Femur (tissue), 1 donor: ENCODE results near the gene FXYD6.
A peak's percentile ranks its signal among the peaks of the same experiment; 100 is the strongest.

ENCODE experiments used
- DNase-seq: peaks from one replicate; pipeline ENCODE4 v3.0.0-alpha.2; 2017

FXYD6 gene

DNA sequence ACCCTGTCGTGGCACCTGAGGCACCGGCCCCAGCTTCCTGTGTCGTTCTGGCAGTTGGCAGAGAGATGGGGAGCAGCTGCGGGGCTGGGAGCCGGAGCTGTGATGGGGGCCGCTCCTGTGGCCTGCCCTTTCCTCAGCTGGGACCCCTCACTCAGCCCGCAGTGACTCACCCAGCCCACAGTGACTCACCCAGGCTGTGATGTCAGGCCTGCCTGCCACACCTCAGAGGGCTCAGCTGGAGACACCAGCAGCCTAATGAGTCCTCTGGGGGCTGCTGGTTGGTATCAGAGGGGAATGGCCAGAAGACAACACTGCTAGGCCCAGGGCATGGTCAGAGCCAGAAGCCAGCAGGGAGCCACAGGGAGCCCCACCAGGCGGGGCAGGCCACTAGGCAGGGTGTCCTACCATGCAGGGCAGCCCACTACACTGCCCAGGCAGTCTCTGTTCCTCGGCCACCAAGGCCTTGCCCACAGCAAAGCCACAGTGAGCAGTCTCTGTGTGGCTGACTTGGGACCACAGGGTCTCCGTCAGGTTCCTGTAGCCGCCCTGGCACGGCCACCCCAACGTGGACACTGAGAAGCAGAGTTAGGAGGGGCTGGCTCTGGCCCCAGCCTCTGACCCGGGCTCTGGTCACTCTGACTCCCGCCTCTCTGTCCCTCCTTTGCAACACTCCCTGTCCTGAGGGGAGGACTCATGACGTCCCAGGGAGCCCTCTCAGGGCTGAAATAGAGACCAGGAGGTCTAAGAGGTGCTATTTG, 47.7 kb downstream of the FXYD6 start:
- DNase-seq, result peak; percentile 61

DNA sequence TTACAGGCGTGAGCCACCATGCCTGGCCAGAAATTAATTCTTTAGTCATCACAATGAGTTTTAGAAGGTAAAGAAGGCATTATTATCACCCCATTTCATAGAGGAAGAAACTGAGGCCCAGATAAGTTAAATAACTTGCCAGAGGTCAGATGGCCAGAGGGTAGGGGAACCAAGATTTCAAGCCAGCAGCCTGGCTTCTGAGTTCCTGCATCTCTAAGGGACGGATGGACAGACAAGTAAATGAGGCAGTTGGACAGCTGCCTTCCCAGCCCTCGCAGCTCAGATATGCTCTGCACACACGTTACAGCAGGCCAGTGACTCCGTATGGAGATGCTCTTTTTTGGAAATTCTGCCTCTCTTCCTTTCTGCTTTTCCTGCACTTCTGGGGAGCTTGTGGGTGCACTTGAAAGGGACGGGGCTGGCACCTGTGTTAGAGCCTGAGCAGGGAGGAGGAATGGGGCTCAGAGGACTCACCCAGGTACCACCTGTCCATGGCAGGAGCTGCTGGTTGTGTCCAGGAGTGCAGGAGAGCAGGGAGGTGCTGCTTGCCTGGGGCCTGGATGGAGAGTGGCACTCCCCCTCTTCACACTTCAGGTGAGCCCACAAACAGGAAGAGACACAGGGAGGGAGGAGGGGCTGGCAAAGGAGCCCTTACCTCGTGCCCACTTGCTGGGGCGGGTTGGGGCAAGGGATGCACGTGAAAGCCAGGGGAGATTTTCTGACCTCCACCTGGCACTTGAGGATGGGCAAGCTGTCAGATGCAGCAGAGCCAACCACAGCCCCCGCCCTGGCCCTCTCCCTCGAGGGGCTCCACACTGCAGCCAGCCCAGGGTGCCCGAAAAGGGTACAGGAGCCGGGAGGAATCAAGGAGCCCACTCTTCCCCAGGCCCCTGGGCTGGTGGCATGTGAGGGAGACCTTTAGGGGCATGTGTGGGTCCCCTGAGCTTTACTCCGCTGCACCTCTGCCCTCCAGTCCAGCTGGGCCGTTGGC, 48.6 kb downstream of the FXYD6 start:
- no peak for DNase-seq

DNA sequence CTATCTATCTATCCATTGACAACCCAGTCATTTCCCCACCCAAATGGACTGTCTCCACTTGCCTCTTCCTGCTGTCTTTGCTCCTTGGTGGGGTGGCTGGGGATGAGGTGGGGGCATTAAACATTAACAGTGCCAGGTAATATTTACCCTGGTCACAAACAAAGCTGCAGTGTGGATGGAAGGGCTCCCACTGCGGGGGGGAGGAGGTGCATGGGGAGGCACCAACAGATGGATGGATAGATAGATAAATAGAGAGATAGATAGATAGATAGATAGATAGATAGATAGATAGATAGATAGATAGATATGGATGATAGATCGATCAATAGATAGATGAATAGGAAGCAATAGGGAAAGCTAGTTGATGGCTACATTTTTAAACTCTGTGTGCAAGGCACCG, 49.6 kb downstream of the FXYD6 start:
- no peak for DNase-seq

DNA sequence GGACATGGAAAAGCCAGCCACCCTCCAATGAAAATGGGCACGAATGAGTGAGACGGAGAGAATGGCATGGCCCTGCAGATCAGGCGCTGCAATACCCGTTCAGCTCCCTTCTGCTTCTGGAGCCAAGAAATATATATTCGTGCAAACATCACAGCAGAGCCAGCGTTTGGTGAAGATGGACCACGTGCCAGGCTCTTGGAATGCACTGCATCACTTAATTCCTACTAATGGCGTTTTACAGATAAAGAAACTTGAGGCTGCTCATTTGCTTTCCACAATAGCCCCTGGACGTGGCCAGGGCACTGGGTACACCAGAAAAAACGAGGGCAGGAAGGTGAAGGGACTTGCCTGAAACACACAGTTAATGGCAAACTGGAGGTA, 50.3 kb downstream of the FXYD6 start:
- DNase-seq, result no peak

DNA sequence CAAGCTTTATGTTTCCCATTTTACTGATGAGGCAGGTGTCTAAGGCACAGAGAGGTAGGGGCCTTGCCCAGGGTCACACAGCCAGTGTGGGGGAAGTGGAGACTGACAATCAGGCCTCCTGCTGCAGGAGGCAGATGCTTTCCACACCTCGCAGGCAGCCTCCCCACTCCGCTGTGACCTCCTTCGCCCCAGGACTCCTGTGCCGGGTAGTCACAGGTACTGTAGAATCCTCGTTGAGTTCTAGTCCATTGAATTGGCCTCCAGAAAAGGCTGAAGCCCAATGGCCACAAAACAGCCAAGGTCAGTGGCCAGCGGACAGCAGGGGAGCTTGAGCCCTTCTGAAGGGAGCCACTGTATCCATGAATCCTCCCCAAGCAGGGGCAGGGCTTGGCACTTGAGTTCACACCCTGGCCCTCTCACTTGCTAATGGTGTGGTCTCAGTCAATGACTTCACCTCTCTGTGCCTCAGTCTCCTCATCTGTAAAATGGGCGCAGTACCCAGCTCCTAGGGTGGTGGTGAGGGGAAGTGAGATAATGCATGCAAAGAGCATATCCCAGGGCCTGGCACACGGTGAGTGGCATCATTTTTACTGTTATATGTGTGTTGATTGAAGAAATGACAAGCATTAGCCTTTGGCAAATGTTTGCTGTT, 50.8 kb downstream of the FXYD6 start:
- no peak for DNase-seq

DNA sequence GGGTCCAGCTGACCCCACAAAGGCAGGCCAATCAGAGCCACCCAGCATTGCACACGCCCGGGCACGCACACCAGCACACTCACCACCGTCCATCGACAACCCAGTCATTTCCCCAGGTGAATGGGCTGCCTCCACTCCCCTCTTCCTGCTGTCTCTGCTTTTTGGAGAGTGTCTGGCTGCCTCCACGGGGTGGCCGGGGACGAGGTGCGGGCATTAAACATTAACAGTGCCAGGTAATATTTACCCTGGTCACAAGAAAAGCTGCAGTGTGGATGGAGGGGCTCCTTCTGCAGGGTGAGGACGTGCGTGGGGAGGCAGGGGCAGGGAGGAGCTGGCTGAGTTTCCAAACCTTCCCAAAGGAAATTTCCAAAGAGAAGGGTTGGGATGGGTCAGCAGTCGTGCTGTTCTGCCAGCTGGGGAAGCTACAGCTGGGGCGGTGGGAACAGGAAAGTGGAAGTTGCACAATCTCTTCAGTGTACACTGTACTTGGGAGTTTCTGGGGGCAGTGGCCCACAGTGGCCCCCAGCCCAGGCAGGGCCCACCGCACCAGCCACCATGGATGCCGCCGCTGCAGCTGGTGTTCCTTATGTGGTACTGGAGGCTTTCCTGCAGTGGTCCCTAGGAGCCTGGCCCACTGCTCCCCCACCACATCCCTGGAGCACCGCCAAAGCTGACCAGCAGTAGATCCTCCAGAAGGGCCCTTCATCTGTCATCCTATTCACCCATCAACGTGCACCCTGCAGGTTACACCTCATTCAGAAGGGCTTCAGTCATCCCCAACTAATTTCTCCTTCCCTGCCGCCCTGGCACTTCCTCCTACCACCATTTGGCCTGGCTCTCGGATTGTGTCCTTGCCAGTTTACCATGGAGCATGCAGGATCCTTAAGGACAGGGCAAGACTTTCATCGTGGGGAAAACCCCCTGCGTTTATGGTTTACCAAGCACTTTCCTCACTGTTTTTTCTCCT, 51.6 kb downstream of the FXYD6 start, which contains the start of gene FXYD2:
Gene FXYD2, minus strand, starts transcription at position 174 of the 967 bp plus-strand sequence. Its CDS starts 66 bp downstream, at position 108.
- no peak for DNase-seq

DNA sequence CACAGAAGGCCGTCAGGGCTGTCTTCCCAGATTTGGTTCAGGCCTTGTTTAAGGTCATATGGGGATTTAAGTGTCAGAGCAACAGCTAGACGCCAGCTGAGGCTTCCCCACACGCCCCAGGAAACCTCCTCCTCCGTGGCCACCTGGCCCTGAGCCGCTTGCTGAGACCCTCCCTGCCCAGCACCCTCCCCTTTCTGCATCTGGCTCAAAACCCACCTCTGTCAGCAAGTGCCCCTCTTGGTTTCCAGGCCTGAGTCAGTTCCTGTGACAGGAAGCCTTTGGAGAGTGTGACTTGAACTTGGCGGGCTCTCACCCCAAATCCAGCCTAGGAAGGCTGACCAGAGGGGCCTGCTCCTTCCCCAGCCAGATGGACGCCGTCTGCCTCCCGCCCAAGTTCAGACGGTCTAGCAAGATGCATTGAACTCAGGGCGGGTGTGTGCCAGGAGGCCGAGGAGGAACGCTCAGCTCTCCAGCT, 52.5 kb downstream of the FXYD6 start:
- DNase-seq, result peak; percentile 75

DNA sequence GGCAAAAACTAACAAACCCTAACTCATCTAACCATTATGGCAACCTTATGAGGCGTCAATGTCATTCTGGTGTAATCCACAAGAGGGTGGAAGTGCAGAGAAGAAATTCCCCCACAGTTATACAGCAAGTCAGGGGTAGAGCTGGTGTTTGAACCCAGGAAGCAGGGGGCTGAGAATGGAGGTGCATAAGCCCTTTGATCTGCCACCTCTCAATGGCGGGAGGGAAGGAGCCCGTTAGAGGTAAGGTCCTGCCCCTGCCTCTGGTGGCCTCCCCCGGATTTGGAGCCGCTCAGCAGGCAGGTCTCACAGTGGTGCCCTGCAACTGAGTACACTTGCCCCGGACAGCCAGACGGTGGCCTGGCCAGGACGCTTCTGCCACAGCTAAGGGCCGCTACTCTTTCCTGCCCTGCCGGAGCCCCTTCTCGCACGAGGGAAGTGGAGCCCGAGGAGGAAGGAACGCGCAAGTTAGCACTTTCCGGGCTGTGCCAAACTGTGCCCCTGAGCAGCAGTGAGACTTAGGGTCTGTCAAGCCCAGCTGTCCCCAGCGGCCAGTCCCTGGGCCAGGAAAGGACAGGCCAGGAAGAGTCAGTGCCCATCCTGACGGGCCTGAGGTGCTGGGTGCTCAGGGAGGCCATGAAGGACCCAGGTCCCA, 53.0 kb downstream of the FXYD6 start:
- peak; percentile 36 for DNase-seq

DNA sequence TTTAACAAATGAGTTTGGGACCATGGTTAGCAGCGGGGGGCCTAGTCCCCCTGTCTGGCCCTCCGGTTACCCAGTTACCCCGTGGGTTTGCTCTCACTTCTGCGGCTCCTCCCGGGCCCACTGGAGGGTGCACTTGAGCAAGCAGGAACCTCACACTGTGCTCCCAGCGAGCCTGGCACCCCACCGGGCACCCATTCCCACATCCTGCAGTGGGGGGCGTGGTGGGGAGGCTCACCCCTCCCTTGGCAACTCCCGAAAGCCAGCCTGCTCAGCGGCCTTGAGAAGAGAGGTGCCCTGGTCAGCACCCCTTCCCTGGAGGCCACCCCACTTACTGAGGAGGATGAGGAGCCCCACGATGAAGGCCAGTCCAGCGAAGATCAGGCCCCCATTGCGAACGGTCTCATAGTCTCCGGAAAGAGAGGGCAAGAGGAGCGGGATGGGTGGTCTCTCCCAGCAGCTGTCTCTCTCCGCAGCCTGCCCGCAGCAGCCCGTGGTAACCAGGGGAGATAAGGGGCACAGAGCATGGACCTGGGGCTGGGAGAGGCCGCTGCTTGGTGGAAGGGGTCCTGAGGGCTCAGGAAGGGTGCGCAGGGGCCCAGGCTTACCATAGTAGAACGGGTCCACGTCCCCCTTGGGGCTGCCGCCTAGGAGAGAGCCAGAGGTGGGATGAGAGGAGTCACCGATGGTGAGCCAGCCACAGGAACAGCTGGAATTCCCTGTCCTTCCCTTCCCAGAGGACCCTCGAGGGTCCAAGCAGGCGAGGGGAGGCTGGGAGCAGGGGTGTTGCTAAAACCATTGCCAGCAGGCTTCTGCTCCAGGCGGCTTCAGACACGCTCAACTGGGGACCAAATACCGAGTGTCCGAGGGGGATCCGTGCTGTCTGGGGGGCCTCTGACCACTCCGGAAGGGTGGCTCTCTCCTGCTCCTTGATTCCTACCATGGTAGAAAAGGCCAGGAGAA, 54.1 kb downstream of the FXYD6 start:
- DNase-seq, result peak; percentile 43

DNA sequence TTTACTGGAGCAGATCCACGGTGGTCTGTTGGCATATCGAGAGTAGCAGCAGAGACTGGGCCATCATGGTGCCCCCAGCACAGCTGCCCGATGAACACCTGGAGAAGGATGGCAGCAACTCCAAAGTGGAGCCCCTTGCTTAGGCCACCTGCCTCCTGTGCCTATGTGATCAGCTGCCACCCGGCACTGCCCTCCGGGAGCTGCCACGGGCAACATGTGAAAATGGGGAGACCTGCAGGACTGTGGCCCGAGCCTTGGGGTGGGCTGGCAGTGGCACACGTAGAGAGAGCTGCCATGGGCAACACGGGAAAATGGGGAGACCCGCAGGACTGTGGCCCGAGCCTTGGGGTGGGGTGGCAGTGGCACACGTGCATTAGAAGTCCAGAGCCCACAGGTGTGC, 55.0 kb downstream of the FXYD6 start:
- DNase-seq, result no peak

DNA sequence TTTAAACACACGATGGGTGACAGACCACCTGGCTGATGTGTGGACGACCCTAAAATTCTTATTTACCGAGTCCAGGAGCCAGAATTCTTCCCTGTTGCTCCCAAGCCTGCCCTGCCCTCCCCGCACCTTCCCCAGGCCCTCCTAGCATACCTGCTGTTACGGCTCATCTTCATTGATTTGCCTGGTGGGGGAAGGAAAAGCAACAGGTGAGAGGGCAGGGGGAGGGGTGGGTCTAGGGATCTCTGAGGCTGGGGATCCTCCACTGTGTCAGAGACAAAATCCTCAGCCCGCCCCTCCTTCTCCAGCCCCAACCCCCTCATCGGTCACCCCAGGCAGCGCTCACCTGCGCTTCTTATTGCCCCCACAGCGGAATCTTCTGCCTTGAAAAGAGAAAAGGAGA, 55.9 kb downstream of the FXYD6 start:
- no peak for DNase-seq

DNA sequence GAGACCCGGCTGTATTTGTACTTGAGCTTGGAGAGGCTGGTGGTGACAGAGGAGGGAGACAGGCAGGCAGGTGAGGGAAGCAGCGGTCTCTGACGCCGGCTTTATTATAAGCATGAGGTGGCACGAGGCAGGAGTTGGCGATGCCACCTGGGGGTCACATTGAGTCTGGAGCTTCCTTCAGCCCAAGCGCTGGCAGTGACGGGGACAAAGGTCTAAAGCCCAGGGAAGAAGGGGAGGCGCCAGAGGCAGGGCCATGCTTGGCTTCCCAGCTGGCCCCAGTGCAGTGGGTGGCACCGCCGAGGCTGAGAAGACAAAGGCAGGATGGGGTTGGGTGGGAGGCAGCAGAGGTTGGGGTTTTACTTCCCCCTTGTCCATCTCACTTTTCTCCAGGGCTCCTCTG, 56.4 kb downstream of the FXYD6 start:
- no peak for DNase-seq

DNA sequence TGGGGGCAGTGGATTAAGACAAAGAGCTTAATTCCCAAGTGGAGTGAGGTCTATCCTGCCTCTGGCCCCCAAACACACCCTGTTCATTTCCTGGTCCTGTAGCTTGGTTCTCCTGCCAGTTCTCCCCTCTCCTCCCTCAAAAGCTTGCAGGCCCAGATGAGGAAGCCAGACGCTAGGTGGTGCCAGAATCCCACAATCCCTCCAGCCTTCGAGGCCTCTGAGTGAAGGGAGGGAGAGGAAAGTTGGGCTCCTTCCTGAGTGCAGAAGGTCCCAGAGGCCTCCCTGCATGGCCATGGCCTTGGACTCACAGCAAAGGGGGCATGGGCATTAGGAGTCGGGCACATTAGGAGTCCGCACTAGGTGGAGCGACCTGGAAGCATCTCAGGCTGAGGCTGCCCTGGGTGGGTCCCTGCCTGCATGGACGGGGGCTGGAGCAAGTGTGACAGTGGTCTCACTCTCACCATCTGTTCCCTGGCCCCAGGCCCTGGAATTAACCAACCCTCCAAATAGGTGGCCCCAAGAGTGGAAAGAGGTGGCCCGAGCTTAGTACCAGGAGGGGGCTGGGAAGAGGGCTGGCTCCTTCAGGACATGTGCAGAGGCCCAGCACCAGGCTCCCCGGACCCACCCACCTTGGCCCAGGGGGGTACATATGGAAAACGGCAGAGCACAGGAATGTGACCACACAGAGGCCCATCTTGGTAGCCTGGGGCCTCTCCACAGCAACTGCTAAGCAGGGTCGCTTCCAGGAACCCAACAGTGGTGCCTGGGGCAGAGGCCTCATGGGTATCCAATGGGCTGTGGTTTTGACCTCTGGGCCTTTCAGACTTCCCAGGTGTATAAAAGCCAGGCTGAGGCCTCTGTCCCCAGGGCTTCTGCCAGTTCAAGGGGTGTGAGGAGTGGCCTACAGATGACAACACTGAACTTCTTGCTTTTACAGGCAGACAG, 57.1 kb downstream of the FXYD6 start:
- DNase-seq, result peak; percentile 90

DNA sequence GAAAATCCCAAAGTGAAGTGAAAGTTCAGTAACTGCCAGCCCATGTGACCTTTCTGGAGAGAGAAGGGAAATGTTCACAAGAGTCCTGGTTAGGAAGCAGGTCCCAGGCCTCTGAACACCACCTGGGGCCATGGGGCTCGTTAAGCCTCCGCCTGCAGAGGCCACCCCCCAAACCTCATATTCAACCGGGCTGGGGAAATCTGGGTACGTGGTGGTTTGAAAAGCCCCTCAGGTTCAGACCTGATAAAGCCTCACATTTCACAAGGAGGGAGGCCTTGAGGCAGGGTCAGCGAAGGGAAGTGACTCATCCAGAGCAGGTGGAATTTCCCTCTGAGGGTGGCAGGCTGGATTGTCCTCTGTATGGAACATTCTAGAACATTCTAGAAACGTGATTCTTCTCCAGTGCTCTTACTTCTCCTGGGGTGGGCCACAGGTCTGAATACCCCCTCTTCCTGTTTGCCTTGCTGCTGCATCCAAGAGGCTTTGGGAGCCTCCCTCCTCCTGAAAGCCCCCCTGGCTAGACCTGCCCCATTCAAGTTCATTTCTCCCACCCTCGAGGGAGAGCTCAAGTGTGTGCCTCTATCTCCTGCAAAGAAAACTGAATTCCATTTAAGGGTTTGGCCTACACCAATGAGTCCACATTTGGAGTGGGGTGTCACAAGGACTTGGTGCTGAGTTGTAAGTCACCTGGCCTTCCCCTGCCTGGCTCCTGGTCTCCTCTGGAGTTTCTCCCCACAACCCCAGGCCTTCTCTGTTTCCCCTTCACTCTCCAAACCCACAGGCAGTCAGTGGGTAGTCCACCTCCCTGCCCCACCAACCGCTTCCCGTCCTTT, 58.2 kb downstream of the FXYD6 start:
- DNase-seq, result no peak

DNA sequence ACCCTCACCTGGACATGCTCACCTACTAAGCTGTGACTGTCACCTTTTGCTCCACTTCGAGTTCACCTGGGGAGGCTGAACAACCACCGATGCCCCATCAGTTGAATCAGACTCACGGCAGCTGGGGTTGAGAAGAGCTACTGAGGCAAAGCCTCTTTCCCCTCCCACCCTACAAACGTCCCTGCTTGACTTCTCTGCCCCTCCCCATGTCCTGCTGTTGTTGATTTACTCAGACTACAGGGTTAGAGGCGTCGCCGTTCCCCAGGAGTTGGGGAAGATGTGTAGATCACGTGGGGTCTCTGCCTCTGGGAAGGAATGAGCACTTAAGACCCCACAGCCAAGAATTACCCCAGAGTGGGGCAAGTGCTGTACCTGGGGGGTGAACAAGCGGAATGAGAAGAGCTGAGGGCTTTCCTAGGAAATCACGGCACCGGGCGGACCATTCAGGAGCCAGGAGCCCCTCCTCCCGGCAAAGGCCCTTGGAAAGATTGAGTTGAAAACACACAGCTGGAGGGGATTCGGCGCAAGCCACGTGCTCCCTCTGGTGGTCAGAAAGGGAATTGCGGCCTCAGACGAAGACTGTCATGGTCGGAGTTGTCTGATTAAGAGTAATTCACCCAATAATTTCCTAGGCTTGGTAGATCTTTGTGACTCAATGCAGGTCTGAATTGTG, 59.0 kb downstream of the FXYD6 start:
- peak; percentile 91 for DNase-seq

DNA sequence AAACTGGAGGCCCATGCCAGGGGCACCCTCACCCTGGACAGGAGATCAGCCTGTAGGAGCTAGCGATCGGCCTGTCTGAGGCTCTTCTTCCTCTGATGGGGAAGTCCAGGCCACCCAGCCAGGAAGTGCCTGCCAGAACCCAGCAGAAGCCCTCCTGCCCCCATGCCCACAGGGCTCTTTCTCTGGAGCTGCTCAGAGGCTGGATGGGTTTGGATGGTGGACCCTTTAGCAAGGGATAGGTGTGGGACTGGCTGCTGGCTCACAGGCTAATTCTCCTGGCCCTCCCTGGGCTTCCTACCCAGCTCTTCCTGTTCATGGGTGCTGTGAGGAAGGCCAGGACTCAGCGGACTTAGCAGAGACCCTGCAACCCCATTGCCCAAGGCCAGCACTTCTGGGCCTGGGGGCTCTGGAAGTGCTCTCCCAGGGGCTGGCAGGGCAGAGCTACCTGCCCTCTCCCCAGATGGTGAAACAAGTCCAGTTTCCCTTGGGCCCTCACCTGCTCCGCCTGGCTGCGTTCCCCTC, 59.6 kb downstream of the FXYD6 start:
- no peak for DNase-seq

DNA sequence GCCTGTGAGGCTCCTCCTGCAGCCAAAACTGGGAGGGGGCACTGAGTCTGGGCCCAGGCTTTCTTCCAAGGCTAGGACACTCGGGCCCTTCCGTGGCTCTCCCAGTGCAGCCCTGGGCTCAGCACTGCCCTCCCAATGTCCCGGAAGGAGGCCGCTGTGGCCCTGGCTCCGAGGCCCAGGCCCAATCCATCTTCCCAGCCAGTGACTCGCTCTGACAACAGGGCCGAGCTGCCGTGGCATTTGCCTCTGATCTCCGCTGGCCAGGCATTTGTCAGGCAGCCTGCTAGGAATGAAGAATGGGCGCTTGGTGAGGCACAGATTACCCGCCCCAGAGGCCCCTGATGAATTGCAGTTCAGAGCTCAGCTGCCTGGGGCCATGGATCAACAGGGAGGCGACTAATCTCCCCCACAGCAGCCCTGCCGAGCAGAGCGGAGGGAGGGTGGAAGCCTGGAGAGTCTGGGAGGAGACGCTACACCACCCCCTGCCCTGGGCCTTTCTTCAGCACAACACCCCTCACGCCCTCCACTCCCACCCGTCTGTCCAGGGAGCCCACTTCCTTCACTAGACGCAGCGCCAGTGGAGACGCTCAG, 60.2 kb downstream of the FXYD6 start:
- DNase-seq, result no peak
